ENCODE results near the gene FBXO38. TPM values are rescaled to one million over a fixed set of nuclear protein-coding genes. Genes with fewer than 3 reads are reported as not detected.
"Not testable (repeated sequence)": the region's sequence is repeated elsewhere in the genome, so short reads cannot be mapped to it uniquely, and the experiment has no call there.

FBXO38 gene
- total RNA-seq, 1 donor from 2014 or later, result 51.5 TPM

DNA sequence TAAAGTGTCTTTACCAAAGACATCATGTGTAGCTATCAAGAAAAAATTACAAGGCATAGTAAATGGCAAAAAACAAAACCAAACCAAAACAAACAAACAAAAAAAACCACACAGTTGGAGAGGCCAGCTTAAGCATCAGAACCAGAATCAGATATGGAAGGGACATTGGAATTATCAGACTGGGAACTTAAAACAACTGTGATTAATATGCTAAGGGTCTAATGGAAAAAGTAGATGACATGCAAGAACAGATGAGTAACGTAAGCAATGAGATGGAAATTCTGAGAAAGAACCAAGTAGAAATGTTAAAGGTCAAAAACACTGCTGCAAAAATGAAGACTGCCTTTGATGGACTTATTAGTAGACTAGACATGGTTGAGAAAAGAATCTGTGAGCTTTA, 75.9 kb downstream of the FBXO38 start:
- no peaks in the 10 kb centered on the region for H3K36me3 Mint-ChIP-seq

DNA sequence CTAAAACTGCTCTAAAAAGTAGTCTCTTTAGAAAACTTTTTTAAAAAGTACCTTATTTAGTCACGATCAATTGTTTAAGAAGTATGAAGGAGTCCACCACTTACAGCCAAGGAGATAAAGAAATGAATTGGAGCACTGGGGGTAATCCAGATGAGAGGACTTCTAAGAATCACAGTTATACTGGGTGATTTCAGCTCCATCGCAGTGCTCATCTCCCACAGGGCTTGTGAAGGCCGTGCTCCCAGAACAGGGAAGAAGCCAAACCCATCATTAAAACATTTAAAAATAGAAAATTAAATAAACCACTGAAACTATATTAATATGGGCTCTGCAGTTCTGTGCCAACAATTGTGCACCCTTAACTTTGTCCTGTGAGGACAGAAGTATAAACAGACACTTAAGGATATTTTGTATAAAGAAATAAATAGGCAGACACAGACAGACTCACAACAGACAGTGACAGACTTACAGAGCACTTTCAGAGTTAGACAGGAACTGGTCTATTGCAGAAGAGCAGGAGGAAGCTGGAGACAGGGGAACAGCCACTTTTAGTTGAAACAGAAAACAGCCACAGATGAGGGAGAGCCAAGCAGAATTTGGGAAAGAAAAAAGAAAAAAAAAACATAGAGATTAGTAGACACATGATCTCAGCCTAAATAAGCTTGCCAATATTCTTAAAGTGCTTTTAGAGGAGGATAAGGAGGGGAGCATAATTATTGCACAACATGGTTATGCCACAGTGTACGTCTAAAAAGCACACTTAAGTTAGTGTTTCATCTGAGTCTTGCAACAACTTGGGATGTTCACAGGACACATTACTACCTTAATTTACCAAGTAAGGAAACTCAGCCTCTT, 81.8 kb downstream of the FBXO38 start:
- H3K27me3 Mint-ChIP-seq, result no peaks in the 10 kb centered on the region
- H3K27ac Mint-ChIP-seq, result no peak overlapping the region
- no peaks in the 10 kb centered on the region for H3K9me3 Mint-ChIP-seq

More for the DNA sequence above, 75.9 kb downstream of the FBXO38 start:
- no peak for DNase-seq (ENCODE audit: extremely low spot score, unreplicated experiment)
- Mint-ChIP-seq H3K4me1 (ENCODE audit: unreplicated experiment) (no peaks in the 10 kb centered on the region), H3K27ac (no peak overlapping the region), H3K27me3 (no peaks in the 10 kb centered on the region), H3K4me3 (no peak overlapping the region), H3K9me3 (no peaks in the 10 kb centered on the region)
- TF ChIP-seq, protein P1, sequence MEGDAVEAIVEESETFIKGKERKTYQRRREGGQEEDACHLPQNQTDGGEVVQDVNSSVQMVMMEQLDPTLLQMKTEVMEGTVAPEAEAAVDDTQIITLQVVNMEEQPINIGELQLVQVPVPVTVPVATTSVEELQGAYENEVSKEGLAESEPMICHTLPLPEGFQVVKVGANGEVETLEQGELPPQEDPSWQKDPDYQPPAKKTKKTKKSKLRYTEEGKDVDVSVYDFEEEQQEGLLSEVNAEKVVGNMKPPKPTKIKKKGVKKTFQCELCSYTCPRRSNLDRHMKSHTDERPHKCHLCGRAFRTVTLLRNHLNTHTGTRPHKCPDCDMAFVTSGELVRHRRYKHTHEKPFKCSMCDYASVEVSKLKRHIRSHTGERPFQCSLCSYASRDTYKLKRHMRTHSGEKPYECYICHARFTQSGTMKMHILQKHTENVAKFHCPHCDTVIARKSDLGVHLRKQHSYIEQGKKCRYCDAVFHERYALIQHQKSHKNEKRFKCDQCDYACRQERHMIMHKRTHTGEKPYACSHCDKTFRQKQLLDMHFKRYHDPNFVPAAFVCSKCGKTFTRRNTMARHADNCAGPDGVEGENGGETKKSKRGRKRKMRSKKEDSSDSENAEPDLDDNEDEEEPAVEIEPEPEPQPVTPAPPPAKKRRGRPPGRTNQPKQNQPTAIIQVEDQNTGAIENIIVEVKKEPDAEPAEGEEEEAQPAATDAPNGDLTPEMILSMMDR (conservative IDR thresholded peaks at IDR 0.05), result no peak

DNA sequence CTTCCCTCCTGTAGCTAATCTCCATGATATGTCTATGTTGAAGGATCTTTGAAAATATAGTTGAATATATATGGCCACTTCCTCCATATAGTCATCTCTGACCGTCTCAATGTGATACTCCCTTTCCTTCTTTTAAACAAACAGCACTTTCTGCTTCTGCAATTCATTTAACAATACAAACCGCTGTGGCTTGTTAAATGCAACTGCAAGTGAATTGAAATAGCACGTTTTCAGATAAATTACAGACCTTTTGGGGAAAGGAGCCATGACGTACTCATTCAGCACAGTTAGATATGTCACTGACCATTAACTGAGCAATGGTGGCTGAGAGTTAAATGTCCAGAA, 82.5 kb downstream of the FBXO38 start:
- TF ChIP-seq, protein P1 (conservative IDR thresholded peaks at IDR 0.05), result no peak
- no peaks in the 10 kb centered on the region for H3K27me3 Mint-ChIP-seq
- no peaks in the 10 kb centered on the region for H3K36me3 Mint-ChIP-seq
- no peaks in the 10 kb centered on the region for H3K4me1 Mint-ChIP-seq (ENCODE audit: unreplicated experiment)
- no peak overlapping the region for H3K4me3 Mint-ChIP-seq
- no peaks in the 10 kb centered on the region for H3K9me3 Mint-ChIP-seq
- no peak for DNase-seq (ENCODE audit: extremely low spot score, unreplicated experiment)
- no peak overlapping the region for H3K27ac Mint-ChIP-seq

More for the DNA sequence above, 81.8 kb downstream of the FBXO38 start:
- H3K4me1 Mint-ChIP-seq (ENCODE audit: unreplicated experiment), result no peaks in the 10 kb centered on the region
- no peak overlapping the region for H3K4me3 Mint-ChIP-seq
- TF ChIP-seq, protein P1 (conservative IDR thresholded peaks at IDR 0.05), result no peak
- DNase-seq (ENCODE audit: extremely low spot score, unreplicated experiment), result no peak
- no peaks in the 10 kb centered on the region for H3K36me3 Mint-ChIP-seq

DNA sequence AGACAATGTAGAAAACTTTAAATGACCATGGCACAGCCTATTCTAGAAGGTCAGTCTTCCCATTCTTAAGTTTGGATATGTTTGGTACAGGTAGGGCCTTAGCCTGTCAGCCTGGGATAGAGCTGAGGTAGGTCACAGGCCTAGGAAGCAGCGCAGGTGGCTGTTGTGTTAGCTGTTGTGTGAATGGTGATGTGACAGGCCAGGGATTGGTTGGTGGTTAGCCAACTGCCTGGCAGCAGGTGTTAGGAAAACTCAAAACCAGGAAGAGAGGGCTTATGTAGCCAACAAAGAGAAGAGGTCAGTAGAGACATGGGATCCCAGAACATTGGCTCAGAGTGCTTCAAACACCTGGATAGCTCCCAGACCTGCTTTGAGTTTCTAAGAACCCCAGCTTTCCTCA, 84.2 kb downstream of the FBXO38 start:
- H3K4me3 Mint-ChIP-seq, result no peak overlapping the region
- H3K27ac Mint-ChIP-seq, result no peak overlapping the region
- no peaks in the 10 kb centered on the region for H3K9me3 Mint-ChIP-seq
- no peaks in the 10 kb centered on the region for H3K36me3 Mint-ChIP-seq
- TF ChIP-seq, protein P1 (conservative IDR thresholded peaks at IDR 0.05), result no peak
- H3K4me1 Mint-ChIP-seq (ENCODE audit: unreplicated experiment), result no peaks in the 10 kb centered on the region
- DNase-seq (ENCODE audit: extremely low spot score, unreplicated experiment), result no peak
- no peaks in the 10 kb centered on the region for H3K27me3 Mint-ChIP-seq

DNA sequence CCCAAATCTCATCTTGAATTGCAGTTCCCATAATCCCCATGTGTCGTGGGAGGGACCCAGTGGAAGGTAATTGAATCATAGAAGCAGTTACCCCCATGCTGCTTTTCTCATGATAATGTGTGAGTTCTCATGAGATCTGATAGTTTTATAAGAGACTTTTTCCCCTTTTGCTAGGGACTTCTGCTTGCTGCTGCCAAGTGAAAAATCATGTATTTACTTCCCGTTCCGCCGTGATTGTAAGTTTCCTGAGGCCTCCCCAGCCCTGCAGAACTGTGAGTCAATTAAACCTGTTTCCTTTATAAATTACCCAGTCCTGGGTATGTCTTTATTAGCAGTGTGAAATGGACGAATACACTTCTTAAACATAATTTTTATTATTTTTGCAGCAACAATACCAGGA, 85.0 kb downstream of the FBXO38 start:
- not testable (repeated sequence) for H3K27me3 Mint-ChIP-seq; H3K36me3 Mint-ChIP-seq; H3K9me3 Mint-ChIP-seq; H3K4me1 Mint-ChIP-seq (ENCODE audit: unreplicated experiment); DNase-seq (ENCODE audit: extremely low spot score, unreplicated experiment); H3K4me3 Mint-ChIP-seq; H3K27ac Mint-ChIP-seq

DNA sequence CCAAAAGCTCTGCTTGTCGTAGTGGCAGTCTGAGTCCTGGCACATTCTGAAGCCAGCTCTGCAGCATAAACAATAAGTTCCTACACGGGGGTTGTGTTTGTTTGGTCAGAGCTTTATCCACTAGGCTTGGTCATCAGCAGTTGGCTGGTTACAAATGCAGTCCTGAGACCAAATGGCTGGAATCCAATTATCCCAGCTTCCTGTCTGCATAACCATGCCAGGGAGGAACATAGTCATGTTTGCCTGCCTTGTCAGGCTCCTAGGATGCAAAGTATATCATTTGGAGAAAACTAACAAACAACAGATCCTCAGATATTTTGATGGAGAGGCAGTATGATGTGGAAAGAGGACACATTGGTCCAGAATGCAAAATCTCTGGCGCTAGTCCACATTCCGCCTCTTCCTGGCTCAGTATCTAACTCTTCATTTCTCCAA, 85.8 kb downstream of the FBXO38 start:
- no peak overlapping the region for H3K4me3 Mint-ChIP-seq
- H3K9me3 Mint-ChIP-seq, result no peaks in the 10 kb centered on the region
- DNase-seq (ENCODE audit: extremely low spot score, unreplicated experiment), result no peak
- TF ChIP-seq, protein P1 (conservative IDR thresholded peaks at IDR 0.05), result no peak
- H3K4me1 Mint-ChIP-seq (ENCODE audit: unreplicated experiment), result no peaks in the 10 kb centered on the region
- H3K27ac Mint-ChIP-seq, result no peak overlapping the region
- H3K36me3 Mint-ChIP-seq, result no peaks in the 10 kb centered on the region
- no peaks in the 10 kb centered on the region for H3K27me3 Mint-ChIP-seq

Data from type B pancreatic cell (in vitro differentiated cells).